GM18907 (cell line): ENCODE data around the gene PRDM13.

Source experiments
- ATAC-seq: cut with Tn5 transposase; IDR thresholded peaks from one replicate; pipeline ENCODE4 v1.9.1; 2021; ENCODE audit warnings: mild to moderate bottlenecking, moderate library complexity; ENCODE audit not compliant: unreplicated experiment

Gene PRDM13

DNA sequence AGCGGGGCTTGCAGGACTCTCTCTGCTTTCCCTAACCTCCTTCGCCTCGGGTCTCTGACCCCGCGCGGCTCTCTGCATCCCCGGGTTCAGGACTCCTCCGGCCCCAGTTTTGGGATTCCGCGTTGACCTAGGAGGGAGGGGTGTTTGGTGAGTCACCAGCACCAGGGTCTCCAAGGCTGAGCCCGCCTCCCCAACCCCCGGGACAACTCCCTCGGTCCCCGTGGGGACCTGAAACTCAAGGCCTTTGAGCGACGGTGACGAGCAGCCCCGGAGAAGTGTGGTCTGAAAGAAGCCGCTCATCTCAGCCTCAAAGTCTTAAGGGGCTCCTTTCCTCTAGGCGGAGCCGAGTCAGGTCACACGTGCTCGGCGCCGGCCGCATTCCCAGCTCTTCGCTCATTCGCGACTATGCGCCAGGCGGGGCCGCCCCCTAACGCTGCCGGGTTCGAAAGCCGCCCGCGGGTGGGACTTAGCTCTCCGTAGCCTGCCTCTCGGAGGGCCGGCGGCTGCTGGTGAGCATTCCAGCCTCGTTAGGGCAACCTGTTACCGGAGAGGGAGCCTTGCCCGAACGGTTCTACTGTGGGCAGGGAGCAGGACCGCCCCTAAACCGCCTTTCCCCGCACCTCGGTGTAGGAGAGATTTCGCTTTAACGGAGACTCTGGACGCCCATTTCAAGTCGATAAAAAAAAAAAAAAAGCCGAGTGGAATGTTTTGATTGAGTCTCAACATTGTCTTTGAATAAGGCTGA, 3.0 kb upstream of the PRDM13 start:
- ATAC-seq: peak; percentile 48

DNA sequence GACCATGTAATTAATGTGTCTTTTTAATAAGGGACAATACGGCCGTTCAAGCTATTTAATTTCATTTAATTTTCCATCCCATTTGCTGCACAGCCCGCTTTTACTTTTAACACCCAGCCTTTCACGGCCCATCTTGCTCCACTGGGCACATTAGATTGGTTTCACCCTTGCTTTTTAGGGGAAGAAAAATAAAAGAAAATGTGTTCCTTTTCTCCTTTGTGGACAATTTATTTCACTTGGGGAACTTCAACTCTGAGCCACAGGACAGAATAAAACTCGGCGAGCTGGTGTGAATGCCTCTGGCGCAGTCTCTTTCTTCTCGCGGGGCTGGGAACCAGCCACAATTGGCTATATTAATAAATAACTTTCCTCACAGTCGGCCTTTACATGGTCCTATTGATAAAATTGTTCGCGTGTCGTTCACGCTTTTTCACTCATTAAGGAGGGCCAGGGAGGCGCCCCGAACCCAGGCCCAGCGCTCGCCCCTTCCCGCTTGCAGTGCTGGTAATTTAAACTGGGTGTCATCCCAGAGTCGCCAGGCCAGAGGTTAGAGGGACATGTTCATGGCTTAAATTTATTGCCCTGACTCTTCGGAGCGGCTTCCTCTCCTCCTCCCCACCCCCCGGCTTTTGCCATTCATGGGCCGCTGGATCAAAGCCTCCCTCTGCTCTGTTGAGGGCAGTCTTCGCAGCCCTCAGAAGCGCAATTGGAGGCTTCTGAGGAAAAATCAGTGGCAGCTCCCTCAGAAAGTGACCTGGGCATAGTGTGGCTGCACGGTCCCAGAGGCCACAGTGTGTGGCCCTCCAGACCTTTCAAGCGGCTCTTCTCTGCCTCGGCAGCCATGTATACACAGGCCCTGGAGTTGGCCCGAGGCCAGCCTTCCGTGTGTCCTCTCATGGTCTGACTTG, 2.2 kb upstream of the PRDM13 start:
- no peak for ATAC-seq

DNA sequence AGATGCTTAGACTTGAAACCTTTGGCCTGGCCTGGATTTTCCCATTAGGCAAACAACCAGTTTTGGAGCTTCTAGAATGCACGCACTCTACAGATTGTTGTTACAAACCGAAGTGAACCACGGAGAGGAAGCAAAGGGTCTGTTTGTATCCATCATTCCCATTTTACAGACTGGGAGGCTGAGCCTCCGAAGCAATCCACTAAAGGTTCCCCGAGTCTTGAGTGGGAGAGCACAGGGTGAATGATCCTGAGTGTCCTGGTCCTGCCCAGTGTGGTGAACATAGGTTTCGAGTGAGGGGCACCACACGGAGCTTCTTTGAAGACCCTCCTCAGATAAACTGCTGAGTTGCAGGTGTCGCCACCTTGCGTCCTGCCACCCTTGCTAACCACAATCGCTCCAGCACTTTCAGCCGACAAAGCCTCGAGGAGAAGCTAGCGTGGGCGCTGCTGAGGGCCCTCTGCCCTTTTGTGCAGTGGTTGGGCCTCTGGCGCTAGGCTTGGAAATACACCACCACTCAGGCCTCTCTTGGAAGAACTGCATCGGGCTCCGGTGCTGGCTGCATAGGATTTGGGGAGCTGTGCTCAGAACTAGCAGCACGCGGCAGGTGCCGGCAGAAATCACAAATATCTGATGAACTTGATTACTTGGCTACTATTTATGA, 1.4 kb upstream of the PRDM13 start:
- ATAC-seq: no peak

DNA sequence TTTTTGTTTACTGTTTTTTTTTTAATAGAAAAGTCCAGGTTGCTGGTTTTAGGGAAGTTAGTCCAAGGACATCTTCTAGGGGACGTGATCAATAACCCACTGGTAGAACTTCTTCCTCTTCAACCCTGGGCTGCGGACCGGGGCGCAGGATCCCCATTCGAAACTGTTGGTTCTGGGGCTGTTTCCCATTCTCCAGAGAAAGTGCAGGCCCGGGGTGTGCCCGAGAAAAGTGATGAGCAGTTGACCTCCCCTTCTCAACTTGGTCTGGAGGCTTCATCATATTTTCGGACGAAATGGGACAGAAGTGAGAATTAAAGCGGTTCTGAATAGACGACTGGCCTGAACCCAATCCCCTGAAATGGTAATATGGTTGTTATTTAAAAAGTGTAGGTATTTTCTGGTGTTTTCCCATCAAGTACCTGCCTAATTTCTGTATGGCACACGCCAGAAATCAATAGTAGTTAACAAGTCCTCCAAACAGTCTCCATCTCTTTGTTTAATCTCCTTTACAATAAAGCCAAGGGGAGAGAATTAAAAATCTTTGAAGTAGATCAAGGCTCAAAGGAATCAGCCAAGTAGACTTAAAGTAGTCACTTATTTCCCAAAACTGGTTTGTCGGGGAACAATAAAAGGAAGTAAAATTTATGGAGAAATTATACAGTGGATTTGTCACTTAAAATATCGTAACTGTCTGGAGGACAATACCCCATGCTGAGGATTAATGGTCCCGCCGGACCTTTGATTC, 550 bp upstream of the PRDM13 start:
- ATAC-seq: no peak

DNA sequence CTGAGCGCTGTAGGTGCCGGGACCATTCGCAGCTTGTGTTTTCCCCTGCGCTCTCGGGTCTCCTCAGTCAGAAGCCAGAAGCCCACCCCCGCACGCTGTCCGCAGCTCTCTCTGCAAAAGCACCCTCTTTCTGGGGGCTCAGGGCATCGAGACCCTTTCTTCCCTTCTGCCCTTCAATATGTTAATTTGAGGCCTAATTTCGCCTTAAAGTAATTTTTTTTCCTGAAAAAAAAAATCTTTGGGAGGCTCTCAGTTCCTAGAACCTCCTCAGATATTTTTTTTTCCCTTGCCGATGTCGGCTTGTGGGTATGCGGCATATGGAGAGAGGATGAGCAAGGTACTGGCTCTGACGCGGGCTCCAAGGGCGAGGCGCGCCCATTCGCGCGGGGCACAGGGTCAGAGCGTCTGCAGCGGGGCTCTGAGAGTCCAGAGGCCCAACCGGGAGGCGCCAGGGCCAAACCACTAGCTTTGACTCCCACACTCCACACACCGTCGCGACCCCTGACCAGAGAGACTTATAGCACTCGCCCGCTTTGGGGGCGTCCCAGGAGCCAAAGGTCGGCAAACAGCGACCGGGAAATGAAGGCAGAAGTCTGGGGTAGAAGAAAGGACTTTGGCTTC, 893 bp downstream of the PRDM13 start:
- no peak for ATAC-seq

- no peak for ATAC-seq
Observed at GRCh38 chr6:99608059-99608885, 1.6 kb downstream of the PRDM13 start.

- ATAC-seq: no peak
Observed at GRCh38 chr6:99608886-99609482, 2.4 kb downstream of the PRDM13 start.

DNA sequence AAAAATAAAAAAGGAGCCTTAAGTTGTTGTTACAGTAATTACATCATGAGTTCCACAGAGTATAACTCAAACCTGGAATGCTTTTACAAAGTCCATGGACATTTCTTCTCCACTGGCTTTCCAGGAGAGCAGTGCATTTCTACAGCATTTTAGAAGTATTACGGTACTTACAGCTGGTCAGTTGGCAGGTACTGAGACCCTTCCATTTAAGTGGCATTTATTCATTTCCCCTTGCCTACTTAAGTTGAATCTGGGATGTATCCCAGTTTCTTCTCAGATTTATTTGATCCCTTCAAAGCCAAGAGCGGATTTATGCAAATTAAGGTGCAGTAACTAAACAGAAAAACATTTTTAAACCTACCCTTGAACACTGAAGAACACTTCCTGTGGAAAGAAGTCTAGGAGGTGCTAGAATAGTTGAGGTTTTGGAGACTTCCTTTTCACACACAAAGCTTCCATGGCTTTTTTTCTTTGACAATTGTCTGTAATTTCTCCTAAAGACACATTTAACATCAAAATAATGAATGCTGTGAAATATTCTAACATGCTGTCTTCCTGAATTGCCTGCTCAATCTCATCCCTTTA, 3.4 kb downstream of the PRDM13 start:
- no peak for ATAC-seq

DNA sequence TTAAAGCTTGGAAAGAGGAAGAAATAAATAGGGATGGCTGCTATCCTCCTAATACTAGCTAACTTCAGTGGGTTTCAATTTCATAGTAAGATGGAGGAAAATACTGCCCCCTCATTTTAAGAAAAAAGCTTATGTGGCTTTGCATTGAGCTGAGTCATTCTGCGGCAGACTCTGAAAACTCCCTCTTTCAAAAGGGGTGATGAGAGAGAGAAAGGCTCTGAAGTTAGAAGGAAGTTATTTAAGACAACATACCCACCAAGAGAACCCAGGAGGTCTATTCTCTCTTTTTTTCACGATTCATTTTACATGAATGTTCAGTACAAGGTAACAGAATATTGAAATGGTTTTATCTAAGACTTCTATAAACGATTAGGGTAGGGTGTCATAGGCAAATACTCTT, 4.5 kb downstream of the PRDM13 start:
- peak; percentile 66 for ATAC-seq

GRCh38 chr6:99612551-99613408, 6.1 kb downstream of the PRDM13 start:
- ATAC-seq: peak; percentile 10

DNA sequence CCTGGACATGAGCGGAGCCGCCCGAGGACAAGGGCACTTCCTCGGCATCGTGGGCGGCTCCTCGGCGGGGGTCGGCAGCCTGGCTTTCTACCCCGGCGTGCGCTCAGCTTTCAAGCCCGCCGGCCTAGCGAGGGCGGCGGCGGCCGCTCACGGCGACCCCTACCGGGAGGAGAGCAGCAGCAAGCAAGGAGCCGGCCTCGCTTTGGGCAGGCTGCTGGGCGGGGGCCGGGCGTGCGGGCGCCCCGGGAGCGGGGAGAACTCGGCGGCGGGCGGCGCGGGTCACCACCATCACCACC, 6.7 kb downstream of the PRDM13 start:
- peak; percentile 63 for ATAC-seq

- ATAC-seq: peak; percentile 67
Observed at GRCh38 chr6:99613705-99614429, 7.2 kb downstream of the PRDM13 start.

GRCh38 chr6:99614430-99615186, 8.0 kb downstream of the PRDM13 start:
- peak; percentile 24 for ATAC-seq

GRCh38 chr6:99617131-99617530, 10.5 kb downstream of the PRDM13 start:
- no peak for ATAC-seq

- ATAC-seq: no peak
Observed at GRCh38 chr6:99618649-99619408, 12.2 kb downstream of the PRDM13 start.

- ATAC-seq: no peak
Observed at GRCh38 chr6:99619409-99619762, 12.8 kb downstream of the PRDM13 start.
